ENCODE results near the gene SEC16A.

DNA sequence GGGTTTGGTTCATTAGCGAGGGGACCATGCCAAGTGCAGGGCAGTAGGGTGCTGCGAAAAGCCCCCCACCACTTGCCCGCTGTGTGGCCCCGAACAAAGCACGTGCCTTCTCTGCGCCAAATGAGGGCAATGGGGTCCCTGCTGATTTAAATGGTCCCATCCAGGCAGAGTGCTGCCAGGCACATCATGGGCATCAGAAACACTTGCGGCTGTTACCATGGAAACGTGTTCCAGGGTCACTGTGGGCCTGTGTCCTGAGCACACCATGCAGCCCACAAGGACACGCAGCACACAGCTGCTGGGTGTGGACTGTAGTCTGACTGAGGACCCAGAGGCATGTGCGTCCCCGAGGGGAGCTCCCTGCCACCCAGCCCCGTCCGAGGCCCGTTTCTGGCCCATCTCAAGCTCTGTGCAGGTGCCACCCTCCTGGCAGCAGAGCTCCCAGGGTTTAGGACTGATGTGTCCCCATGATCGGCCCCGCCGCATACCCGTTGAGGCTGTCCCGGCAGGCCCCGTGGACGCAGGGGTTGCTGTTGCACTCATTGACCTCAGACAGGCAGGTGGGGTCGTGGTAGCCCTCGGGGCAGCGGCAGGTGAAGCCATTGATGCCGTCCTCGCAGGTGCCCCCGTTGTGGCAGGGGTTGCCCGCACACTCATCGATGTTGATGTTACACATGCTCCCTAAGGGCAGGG is 31.3 kb upstream of the SEC16A start:
- TF ChIP-seq EZH2 (IDR thresholded peaks at IDR 0.05), result no peak
- no peak for TF ChIP-seq POLR2AphosphoS5 (IDR thresholded peaks at IDR 0.05; ENCODE audit: borderline replicate concordance, low read depth, low read length)

Measured in SK-N-MC (cell line).